Measurements from ENCODE around the gene ATP11B.
A peak's percentile ranks its signal among the peaks of the same experiment; 100 is the strongest.

ATP11B gene

DNA sequence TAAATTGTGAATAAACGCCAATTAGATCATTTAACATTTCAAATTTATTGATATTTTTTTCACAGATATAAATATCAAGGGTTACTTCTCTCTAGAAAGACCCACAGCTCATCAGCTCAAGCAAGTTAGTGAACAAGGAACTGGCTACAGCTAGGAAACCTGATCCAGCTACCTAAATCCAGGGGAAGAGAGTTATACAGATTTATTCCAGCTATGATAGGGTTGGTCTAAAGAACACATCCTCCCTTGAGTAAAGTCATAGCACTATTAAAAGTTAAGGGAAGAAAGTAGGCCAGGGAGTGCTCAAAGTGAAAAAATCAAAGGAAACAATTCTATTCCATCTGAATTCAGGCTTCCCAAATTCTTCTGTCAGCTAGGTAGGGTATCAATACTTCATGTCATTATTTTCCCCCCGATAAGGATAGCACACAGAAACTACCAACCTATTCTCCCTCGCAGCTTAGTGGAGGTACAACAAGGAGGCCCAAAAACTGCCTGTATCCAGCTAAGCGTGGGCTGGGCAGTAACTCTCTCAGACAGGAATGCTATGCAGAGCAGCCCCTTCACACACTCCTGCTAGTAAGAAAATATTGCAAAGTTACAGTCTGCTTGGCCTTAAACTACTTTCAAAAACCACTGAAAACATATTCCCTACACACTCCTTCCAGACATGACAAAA, 143.1 kb downstream of the ATP11B start:
- DNase-seq (ENCODE audit: low read depth): no peak
- TF ChIP-seq, protein P1, sequence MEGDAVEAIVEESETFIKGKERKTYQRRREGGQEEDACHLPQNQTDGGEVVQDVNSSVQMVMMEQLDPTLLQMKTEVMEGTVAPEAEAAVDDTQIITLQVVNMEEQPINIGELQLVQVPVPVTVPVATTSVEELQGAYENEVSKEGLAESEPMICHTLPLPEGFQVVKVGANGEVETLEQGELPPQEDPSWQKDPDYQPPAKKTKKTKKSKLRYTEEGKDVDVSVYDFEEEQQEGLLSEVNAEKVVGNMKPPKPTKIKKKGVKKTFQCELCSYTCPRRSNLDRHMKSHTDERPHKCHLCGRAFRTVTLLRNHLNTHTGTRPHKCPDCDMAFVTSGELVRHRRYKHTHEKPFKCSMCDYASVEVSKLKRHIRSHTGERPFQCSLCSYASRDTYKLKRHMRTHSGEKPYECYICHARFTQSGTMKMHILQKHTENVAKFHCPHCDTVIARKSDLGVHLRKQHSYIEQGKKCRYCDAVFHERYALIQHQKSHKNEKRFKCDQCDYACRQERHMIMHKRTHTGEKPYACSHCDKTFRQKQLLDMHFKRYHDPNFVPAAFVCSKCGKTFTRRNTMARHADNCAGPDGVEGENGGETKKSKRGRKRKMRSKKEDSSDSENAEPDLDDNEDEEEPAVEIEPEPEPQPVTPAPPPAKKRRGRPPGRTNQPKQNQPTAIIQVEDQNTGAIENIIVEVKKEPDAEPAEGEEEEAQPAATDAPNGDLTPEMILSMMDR (IDR thresholded peaks at IDR 0.05; ENCODE audit: low read depth, low read length): no peak
- TF ChIP-seq, protein P2, sequence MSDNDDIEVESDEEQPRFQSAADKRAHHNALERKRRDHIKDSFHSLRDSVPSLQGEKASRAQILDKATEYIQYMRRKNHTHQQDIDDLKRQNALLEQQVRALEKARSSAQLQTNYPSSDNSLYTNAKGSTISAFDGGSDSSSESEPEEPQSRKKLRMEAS (IDR thresholded peaks at IDR 0.05; ENCODE audit: low read depth, low read length): no peak
- TF ChIP-seq POLR2A (IDR thresholded peaks at IDR 0.05; ENCODE audit: extremely low read depth, insufficient read length) (no peak), MYC (IDR thresholded peaks at IDR 0.05; ENCODE audit: low read depth, low read length) (no peak)
- H3K4me3 ChIP-seq (ENCODE audit: low read depth, low read length): no peak overlapping the region

DNA sequence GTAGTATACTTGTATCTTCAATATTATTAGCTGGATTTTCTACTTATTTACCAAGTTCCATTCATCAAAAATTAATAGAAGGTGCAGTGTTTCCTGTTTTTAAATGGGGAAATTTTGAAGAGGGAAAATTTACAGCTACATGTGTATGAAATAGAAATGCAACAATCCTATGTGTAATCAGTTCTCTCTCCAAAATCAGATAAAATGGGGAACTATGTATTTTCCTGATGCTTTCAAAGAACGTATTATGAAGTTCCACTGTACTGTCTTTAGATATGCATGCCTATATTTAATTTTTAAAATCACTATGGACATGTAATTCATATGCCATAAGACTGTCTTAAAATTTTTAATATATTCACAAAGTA, 143.6 kb downstream of the ATP11B start:
- TF ChIP-seq, protein P1 (IDR thresholded peaks at IDR 0.05; ENCODE audit: low read depth, low read length): no peak
- TF ChIP-seq POLR2A (IDR thresholded peaks at IDR 0.05; ENCODE audit: extremely low read depth, insufficient read length) (no peak), MYC (IDR thresholded peaks at IDR 0.05; ENCODE audit: low read depth, low read length) (no peak)
- TF ChIP-seq, protein P2 (IDR thresholded peaks at IDR 0.05; ENCODE audit: low read depth, low read length): no peak
- no peak overlapping the region for H3K4me3 ChIP-seq (ENCODE audit: low read depth, low read length)
- no peak for DNase-seq (ENCODE audit: low read depth)

DNA sequence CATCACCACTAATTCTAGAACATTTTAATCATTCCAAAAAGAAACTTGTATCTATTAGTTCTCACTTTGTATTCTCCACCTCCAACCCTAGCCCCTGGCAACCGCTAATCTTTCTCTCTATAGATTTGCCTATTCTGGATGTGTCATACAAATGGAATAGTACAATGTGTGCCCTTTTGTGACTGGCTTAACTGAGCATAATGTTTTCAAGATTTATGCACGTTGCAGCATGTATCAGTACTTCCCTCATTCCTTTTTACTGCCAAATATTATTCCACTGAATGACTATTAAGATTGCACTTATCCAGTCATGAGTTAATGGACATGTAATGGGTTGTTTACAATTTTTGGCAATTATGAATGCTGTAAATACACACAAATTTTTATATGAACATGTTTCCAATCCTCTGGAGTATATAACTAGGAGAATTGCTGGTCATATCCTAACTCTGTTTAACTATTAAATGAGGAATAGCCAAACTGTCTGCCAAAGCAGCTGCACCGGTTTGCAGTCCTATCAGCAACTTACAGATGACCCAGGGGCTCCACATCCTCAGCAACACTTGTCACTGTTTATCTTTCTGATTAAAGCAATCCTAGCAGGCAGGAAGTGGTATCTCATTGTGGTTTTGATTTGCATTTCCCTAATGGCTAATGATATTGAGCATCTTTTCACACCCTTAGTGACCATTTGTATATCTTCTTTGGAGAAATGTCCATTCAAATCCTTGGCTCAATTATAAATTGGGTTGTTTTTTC, 144.2 kb downstream of the ATP11B start:
- DNase-seq (ENCODE audit: low read depth): peak; percentile 36
- TF ChIP-seq, protein P2 (IDR thresholded peaks at IDR 0.05; ENCODE audit: low read depth, low read length): no peak
- TF ChIP-seq POLR2A (IDR thresholded peaks at IDR 0.05; ENCODE audit: extremely low read depth, insufficient read length): no peak
- no peak for TF ChIP-seq MYC (IDR thresholded peaks at IDR 0.05; ENCODE audit: low read depth, low read length)
- TF ChIP-seq, protein P1 (IDR thresholded peaks at IDR 0.05; ENCODE audit: low read depth, low read length): no peak
- H3K4me3 ChIP-seq (ENCODE audit: low read depth, low read length): no peak overlapping the region

DNA sequence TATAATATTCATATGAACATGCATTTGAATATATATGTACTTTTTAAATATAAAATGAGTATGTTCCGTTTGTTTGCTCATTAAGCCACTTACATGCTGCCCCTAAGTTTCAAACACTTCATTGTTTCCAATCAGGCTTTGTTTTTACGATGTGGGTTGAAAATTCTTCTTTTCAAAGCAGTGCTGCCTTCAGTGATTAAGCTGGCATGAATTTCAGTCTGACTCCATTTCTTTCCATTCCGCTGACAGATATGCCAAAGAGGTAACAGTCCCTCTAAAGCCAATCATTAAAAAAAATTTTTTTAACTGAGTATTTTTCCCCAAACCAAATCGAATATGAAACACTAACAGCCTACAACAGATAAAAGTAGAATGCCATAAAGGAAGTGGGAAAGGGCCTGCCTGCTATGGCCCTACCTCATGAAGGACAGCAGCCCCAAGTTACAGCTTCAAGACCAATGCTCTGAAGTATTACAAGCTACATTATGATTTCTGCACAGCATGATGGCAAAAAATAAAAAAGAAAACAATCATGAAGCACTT, 147.0 kb downstream of the ATP11B start:
- DNase-seq (ENCODE audit: low read depth): no peak
- TF ChIP-seq, protein P1 (IDR thresholded peaks at IDR 0.05; ENCODE audit: low read depth, low read length): no peak
- TF ChIP-seq POLR2A (IDR thresholded peaks at IDR 0.05; ENCODE audit: extremely low read depth, insufficient read length) (no peak), MYC (IDR thresholded peaks at IDR 0.05; ENCODE audit: low read depth, low read length) (no peak)
- TF ChIP-seq, protein P2 (IDR thresholded peaks at IDR 0.05; ENCODE audit: low read depth, low read length): no peak
- no peak overlapping the region for H3K4me3 ChIP-seq (ENCODE audit: low read depth, low read length)

DNA sequence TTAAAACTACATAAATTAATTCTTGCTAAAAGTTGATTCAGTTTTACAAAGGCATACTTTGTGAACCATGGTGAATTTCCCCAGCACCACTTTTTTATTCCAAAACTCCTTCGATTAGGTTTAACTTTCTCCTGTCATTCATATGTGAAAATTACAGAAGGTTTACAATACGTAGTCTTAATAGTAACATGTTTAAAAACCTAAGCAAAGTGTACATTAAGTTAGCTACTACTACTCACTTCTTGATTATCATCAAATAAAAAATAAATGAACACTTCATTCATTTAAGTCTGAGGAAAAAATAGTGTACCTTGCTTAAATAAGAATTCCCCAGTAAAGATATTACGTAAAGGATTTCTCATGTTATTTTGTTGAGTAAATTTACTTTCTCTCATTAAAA, 148.4 kb downstream of the ATP11B start:
- no peak overlapping the region for H3K4me3 ChIP-seq (ENCODE audit: low read depth, low read length)
- no peak for DNase-seq (ENCODE audit: low read depth)
- TF ChIP-seq MYC (IDR thresholded peaks at IDR 0.05; ENCODE audit: low read depth, low read length): no peak

DNA sequence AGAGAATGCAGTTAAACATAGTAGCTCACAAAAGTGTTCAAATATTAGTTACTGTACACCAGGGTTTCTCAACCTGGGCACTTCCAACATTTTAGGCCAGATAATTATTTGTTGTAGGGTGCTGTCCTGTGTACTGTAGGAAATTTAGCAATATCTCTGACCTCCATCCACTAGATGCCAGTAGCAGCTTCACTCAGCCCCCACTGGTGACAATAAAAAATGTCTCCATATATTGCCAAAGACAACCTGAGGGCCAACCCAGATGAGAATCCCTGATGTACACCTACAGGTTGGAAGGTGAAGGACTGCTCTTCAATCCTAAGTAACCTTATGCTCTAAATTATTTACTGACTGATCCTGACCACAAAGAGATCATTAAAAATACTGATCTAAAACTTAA, 154.6 kb downstream of the ATP11B start:
- H3K4me3 ChIP-seq (ENCODE audit: low read depth, low read length): no peak overlapping the region
- DNase-seq (ENCODE audit: low read depth): peak; percentile 29
- TF ChIP-seq POLR2A (IDR thresholded peaks at IDR 0.05; ENCODE audit: extremely low read depth, insufficient read length): no peak
- TF ChIP-seq, protein P2 (IDR thresholded peaks at IDR 0.05; ENCODE audit: low read depth, low read length): no peak
- no peak for TF ChIP-seq MYC (IDR thresholded peaks at IDR 0.05; ENCODE audit: low read depth, low read length)
- TF ChIP-seq, protein P1 (IDR thresholded peaks at IDR 0.05; ENCODE audit: low read depth, low read length): no peak
